HepG2 (cell line): ENCODE results near the gene SNX15. TPM values are rescaled to one million over a fixed set of nuclear protein-coding genes. Genes with fewer than 3 reads are reported as not detected.

Experiments
- AGO2 ChIP-seq: fragments of 200-400 bp; formaldehyde crosslinking; optimal IDR thresholded peaks from 2 replicates; pipeline ENCODE3; 2017; ENCODE audit warnings: mild to moderate bottlenecking, low read depth, low read length, moderate library complexity
- BCLAF1 ChIP-seq: fragments of 450-650 bp; IDR thresholded peaks from 2 replicates; pipeline ENCODE4 v1.6.1; 2017; ENCODE audit warnings: mild to moderate bottlenecking
- CEBPZ ChIP-seq: IDR thresholded peaks from 2 replicates; pipeline ENCODE4 v1.6.1; 2012; ENCODE audit warnings: low read length, improper control_type of control experiment
- ETV5 ChIP-seq: IDR thresholded peaks from 2 replicates; pipeline ENCODE4 v1.6.1; 2018; ENCODE audit warnings: missing biosample characterization, missing genetic modification reagents, inconsistent platforms, borderline replicate concordance
- KLF9 ChIP-seq: IDR thresholded peaks from 2 replicates; pipeline ENCODE4 v1.6.1; 2016; ENCODE audit warnings: low read depth
- NPAS2 ChIP-seq: sonication (generic); formaldehyde crosslinking; IDR thresholded peaks from 2 replicates; pipeline ENCODE4 v1.8.0; 2022; ENCODE audit warnings: mild to moderate bottlenecking, missing genetic modification reagents, borderline replicate concordance
- TBL1XR1 ChIP-seq: fragments of 150-350 bp; IDR thresholded peaks from 2 replicates; pipeline ENCODE4 v1.6.1; 2014; ENCODE audit warnings: borderline replicate concordance, low read length; ENCODE audit not compliant: partially characterized antibody
- TGIF2 ChIP-seq: IDR thresholded peaks from 2 replicates; pipeline ENCODE4 v1.6.1; 2016; ENCODE audit warnings: control low read depth, missing compliant biosample characterization
- THAP9 ChIP-seq: sonication (generic); formaldehyde crosslinking; IDR thresholded peaks from 2 replicates; pipeline ENCODE4; 2020; ENCODE audit warnings: missing genetic modification reagents, mild to moderate bottlenecking, borderline replicate concordance
- ZNF276 ChIP-seq: sonication (generic); formaldehyde crosslinking; IDR thresholded peaks from 2 replicates; pipeline ENCODE4 v1.4.0; 2020; ENCODE audit warnings: mild to moderate bottlenecking, low read depth, missing genetic modification reagents
- ZNF724P ChIP-seq: sonication (generic); formaldehyde crosslinking; IDR thresholded peaks from 2 replicates; pipeline ENCODE4 v1.8.0; 2022; ENCODE audit warnings: missing genetic modification reagents, borderline replicate concordance
- ZNF782 ChIP-seq: sonication (generic); formaldehyde crosslinking; IDR thresholded peaks from 2 replicates; pipeline ENCODE4 v1.4.0; 2020; ENCODE audit warnings: missing genetic modification reagents, mild to moderate bottlenecking, borderline replicate concordance
- ZNF850 ChIP-seq: sonication (generic); formaldehyde crosslinking; conservative IDR thresholded peaks from 2 replicates; pipeline ENCODE4 v1.9.0; 2021; ENCODE audit warnings: mild to moderate bottlenecking, missing genetic modification reagents
- ZUFSP ChIP-seq: sonication (generic); formaldehyde crosslinking; IDR thresholded peaks from 2 replicates; pipeline ENCODE4 v1.9.0; 2021; ENCODE audit warnings: missing genetic modification reagents, mild to moderate bottlenecking, borderline replicate concordance
- polyA plus RNA-seq, 8 experiments: library from polyadenylated mRNA; depleted of rRNA in 3 of 8; stranded (reverse) in 7 of 8; unstranded in 1 of 8; fragments of >200 nt; fragmentation: Illumina TruSeq in 4 of 8; extraction: Trizol in 4 of 8; gene quantifications; 2 replicates each; pipeline versions ENCODE4 v1.2.1 to v1.2.3, GENCODE V29; 2011 to 2016; ENCODE audit warnings: low read depth in 4 of 8, missing spikeins in 1 of 8, mixed read lengths in 1 of 8; ENCODE audit not compliant: insufficient read depth in 1 of 8
- total RNA-seq, 5 experiments: library from RNA; depleted of rRNA; stranded (reverse); fragments of >200 nt; fragmentation: Illumina TruSeq; extraction: Trizol; gene quantifications; 2 replicates each; pipeline ENCODE4 v1.2.3, GENCODE V29; 2016; ENCODE audit warnings: low read depth in 1 of 5

The SNX15 gene
- total and polyA plus RNA-seq, 2 of the 13 experiments (the other 11 are each of a cell fraction or from before 2014, with no cell fraction given): 19.1 to 22.6 TPM

GRCh38 chr11:64996710-64997380, 30.4 kb upstream of the SNX15 start, which contains the start of gene BATF2 (continued):
- no peak for TF ChIP-seq AGO2
- no peak for TF ChIP-seq KLF9 (CRISPR knock-in tag)
- peak; percentile 94; the same call in 1 of the 2 replicates for TF ChIP-seq TGIF2 (CRISPR knock-in tag)
- no peak for TF ChIP-seq NPAS2 (CRISPR knock-in tag)
- no peak for TF ChIP-seq ZNF724P (CRISPR knock-in tag)
- no peak for TF ChIP-seq CEBPZ
- TF ChIP-seq TBL1XR1: no peak
- TF ChIP-seq THAP9 (CRISPR knock-in tag): peak; percentile 52; the same call in 1 of the 2 replicates
- no peak for TF ChIP-seq ZNF782
- TF ChIP-seq ETV5: peak; percentile 98
- TF ChIP-seq ZNF850 (CRISPR knock-in tag): no peak
- TF ChIP-seq BCLAF1: no peak
- TF ChIP-seq ZNF276 (CRISPR knock-in tag): no peak
- no peak for TF ChIP-seq ZUFSP (CRISPR knock-in tag)
